ENCODE results near the gene FMR1NB.

FMR1NB gene

DNA sequence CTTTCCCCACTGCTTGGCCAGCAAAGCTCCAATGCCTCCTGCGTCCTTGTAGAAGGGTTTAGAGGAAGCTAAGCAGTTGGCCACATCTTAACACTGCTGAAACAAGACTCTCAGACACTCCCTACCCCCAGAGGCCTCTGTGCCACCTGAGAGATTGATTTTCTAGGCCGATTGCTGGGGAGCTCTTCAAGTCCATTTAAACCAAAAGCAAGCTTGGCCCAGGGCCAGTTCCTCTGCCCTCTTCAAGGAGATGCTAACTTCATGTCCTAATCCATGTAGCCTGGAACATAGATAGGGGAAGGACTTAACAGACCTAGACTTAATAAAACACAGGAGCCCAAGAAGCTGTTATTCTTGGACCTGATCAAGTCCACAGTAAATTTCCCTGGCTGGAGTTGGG, 27.2 kb upstream of the FMR1NB start:
- CTCF ChIA-PET, result no interaction called here
- TF ChIP-seq CTCF (IDR thresholded peaks at IDR 0.05; ENCODE audit: control extremely low read depth, extremely low read depth, low read depth, missing control alignments), result no peak
- no peak for DNase-seq (ENCODE audit: extremely low spot score)

DNA sequence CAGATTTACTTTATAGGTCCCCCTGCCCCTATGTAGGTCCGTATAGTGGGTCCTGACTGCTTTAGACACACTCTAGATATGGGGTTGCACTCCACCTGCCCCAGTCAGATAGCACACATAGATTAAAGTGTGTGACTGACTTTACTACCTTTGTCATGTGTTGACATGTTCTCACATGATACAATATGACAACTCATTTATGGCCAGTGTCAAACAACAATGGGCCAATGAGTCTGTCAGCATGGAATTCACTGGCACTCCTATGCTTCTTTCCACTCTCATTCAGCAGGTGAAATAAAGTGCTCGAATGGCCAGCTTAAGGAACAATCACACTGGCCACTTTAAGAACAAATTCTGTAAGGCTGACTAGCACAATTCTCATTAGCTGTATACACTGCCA, 23.8 kb upstream of the FMR1NB start:
- ChIA-PET POLR2A (no interaction called here), CTCF (no interaction called here)
- no peak for DNase-seq (ENCODE audit: extremely low spot score)
- TF ChIP-seq CTCF (IDR thresholded peaks at IDR 0.05; ENCODE audit: control extremely low read depth, extremely low read depth, low read depth, missing control alignments), result no peak

More for the DNA sequence above, 27.2 kb upstream of the FMR1NB start:
- POLR2A ChIA-PET, result no interaction called here

- TF ChIP-seq CTCF (IDR thresholded peaks at IDR 0.05; ENCODE audit: control extremely low read depth, extremely low read depth, low read depth, missing control alignments), result no peak
- ChIA-PET POLR2A (no interaction called here), CTCF (no interaction called here)
- no peak for DNase-seq (ENCODE audit: extremely low spot score)
These were observed 22.8 kb upstream of the FMR1NB start for GRCh38 chrX:147958291-147958690.

DNA sequence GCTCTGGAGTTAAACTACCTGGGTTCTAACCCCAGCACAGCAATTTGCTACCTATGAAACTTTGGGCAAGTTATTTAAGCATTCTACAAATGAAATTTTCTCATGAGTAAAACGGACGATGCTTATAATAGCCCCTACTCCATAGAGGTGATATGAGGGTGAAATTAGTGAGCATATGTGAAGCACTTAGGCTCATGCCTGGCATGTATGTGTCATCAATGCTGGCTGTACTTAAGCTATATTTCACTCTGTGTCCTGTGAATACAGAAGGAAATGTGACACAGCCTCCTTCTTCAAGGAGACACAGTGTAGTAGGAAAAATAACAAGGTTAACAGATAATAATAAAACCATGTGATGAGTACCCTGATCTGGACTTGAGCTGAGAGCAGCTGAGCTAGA, 20.4 kb upstream of the FMR1NB start:
- ChIA-PET CTCF (no interaction called here), POLR2A (no interaction called here)
- no peak for TF ChIP-seq CTCF (IDR thresholded peaks at IDR 0.05; ENCODE audit: control extremely low read depth, extremely low read depth, low read depth, missing control alignments)
- no peak for DNase-seq (ENCODE audit: extremely low spot score)

- ChIA-PET POLR2A (no interaction called here), CTCF (no interaction called here)
- TF ChIP-seq CTCF (IDR thresholded peaks at IDR 0.05; ENCODE audit: control extremely low read depth, extremely low read depth, low read depth, missing control alignments), result no peak
- no peak for DNase-seq (ENCODE audit: extremely low spot score)
These were observed 18.7 kb upstream of the FMR1NB start for GRCh38 chrX:147962476-147962875.

DNA sequence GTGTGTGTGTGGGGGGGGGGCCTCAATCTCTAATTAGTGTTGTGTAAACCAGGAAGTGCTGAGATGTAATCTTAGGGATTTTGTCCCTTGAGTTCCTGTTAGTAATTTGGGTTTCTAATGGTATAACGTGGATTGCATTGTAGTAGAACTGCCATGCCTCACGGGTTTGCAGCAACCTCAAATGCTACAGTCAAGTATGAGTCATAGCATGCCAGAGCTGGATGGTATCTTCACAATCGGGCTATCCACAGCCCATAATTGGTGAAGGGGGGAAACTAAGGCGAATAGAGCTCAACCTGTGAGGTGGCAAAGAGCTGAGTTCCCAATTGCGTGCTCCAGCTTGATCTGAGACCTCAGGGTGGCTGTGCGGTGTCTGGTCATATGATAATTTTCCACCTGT, 2.2 kb upstream of the FMR1NB start:
- ChIA-PET CTCF (no interaction called here), POLR2A (no interaction called here)
- DNase-seq (ENCODE audit: extremely low spot score), result no peak
- no peak for TF ChIP-seq CTCF (IDR thresholded peaks at IDR 0.05; ENCODE audit: control extremely low read depth, extremely low read depth, low read depth, missing control alignments)

DNA sequence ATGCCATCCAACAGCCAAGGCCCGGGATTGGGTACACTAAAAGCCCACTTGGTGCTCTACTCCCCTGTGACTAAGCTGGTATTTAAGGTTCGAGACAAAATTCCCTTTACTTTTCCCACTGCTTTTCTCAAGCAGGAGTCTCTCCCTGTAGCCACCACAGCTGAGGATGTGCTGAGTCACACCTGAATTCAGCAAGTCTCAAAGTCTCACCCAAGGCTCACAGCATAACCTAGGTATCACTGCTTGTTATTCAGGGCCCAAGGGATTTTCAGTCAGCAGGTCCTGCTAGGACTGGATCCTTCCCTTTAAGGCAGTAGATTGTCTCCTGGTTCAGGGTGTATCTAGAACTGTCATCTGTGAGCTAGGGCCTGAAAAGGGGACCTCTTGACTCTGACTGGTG, 39.2 kb downstream of the FMR1NB start:
- DNase-seq (ENCODE audit: extremely low spot score), result no peak
- CTCF ChIA-PET, result no interaction called here
- no peak for TF ChIP-seq CTCF (IDR thresholded peaks at IDR 0.05; ENCODE audit: control extremely low read depth, extremely low read depth, low read depth, missing control alignments)
- POLR2A ChIA-PET, result no interaction called here
